HFF-Myc (cell line): Measurements from ENCODE around the gene PLEKHG3.
"Not testable (repeated sequence)": the region's sequence is repeated elsewhere in the genome, so short reads cannot be mapped to it uniquely, and the experiment has no call there.

Source experiments
- DNase-seq: peaks from one replicate; pipeline ENCODE4 v3.0.0-alpha.2; 2011; ENCODE audit warnings: low read depth; ENCODE audit errors: extremely low read depth
- H3K4me3 ChIP-seq: replicated peaks from 2 replicates; pipeline ENCODE4 v1.5.1; 2011; ENCODE audit warnings: low read depth, mild to moderate bottlenecking, control low read depth, low read length
- CTCF ChIP-seq: IDR thresholded peaks from 2 replicates; pipeline ENCODE4 v1.5.1; 2012; ENCODE audit warnings: mild to moderate bottlenecking, low read depth, low read length, control low read depth; ENCODE audit errors: missing control alignments

Gene PLEKHG3

GRCh38 chr14:64704143-64704742, at the start of gene PLEKHG3:
Gene PLEKHG3 (plus strand): TSS chr14:64704424. CDS start chr14:64727632, 23,208 bp downstream.
- DNase-seq = no peak
- TF ChIP-seq CTCF = no peak
- H3K4me3 ChIP-seq = peak within 1 kb of the TSS; percentile 82

- no peak for DNase-seq
- no peak for TF ChIP-seq CTCF
- no peak overlapping the region for H3K4me3 ChIP-seq
Measured at GRCh38 chr14:64654901-64655300, 49.3 kb upstream of the PLEKHG3 start.

GRCh38 chr14:64656986-64657385, 47.2 kb upstream of the PLEKHG3 start:
- no peak for TF ChIP-seq CTCF
- H3K4me3 ChIP-seq = no peak overlapping the region
- no peak for DNase-seq

- TF ChIP-seq CTCF = no peak
- DNase-seq = no peak
- no peak overlapping the region for H3K4me3 ChIP-seq
Measured at GRCh38 chr14:64658201-64658600, 46.0 kb upstream of the PLEKHG3 start.

GRCh38 chr14:64658700-64659264, 45.4 kb upstream of the PLEKHG3 start:
- H3K4me3 ChIP-seq, DNase-seq: not testable (repeated sequence)

GRCh38 chr14:64659366-64659765, 44.9 kb upstream of the PLEKHG3 start:
- no peak for DNase-seq
- no peak for TF ChIP-seq CTCF
- no peak overlapping the region for H3K4me3 ChIP-seq

GRCh38 chr14:64663174-64663573, 41.0 kb upstream of the PLEKHG3 start:
- no peak for DNase-seq
- H3K4me3 ChIP-seq = no peak overlapping the region
- TF ChIP-seq CTCF = no peak
